PFSK-1 (cell line): ENCODE data around the gene TNPO3.

Source experiments
- FOXP2 ChIP-seq: optimal IDR thresholded peaks from 2 replicates; pipeline ENCODE3; 2011; ENCODE audit warnings: borderline replicate concordance, control low read depth, inconsistent platforms; ENCODE audit not compliant: insufficient read depth; ENCODE audit errors: extremely low read length, extremely low read depth
- POLR2AphosphoS5 ChIP-seq: IDR thresholded peaks from 2 replicates; pipeline ENCODE4 v1.6.1; 2012; ENCODE audit warnings: low read depth, mild to moderate bottlenecking, control low read depth, low read length, moderate library complexity
- SIN3A ChIP-seq: IDR thresholded peaks from 2 replicates; pipeline ENCODE4 v1.6.1; 2012; ENCODE audit warnings: mild to moderate bottlenecking, low read length, moderate library complexity, borderline replicate concordance; ENCODE audit not compliant: insufficient read depth
- TAF1 ChIP-seq: IDR thresholded peaks from 2 replicates; pipeline ENCODE4 v1.6.1; 2012; ENCODE audit warnings: low read length, control low read depth, borderline replicate concordance; ENCODE audit not compliant: insufficient read depth
- TF ChIP-seq, protein P1 (sequence below), 2 experiments: IDR thresholded peaks; 2 replicates each; pipeline versions ENCODE4 v1.6.1 to v1.8.0; 2011 to 2012; ENCODE audit warnings: low read depth in 2 of 2, low read length in 2 of 2, control low read depth in 1 of 2, inconsistent platforms in 1 of 2, mild to moderate bottlenecking in 1 of 2, moderate library complexity in 1 of 2; ENCODE audit not compliant: insufficient read depth in 1 of 2

Gene TNPO3

DNA sequence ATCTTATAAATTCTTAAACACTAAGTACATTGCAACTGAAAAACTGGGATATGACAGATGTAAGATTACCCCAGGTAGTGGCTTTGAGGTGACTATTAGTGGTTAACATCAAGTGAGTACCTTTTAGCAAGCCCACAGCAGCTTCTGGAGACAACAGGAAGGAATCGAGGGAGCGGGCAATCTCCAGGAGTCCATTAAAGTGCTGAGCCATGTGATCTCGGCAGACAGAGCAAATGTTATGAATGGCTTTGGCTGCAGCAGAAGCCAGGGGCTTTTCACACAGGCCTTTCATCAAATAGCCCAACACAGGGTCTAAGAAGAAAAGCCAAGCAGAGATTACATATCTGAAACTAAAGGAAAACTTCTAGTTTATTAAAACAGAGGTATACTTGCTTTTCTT, 68.3 kb downstream of the TNPO3 start:
- TF ChIP-seq, protein P1, sequence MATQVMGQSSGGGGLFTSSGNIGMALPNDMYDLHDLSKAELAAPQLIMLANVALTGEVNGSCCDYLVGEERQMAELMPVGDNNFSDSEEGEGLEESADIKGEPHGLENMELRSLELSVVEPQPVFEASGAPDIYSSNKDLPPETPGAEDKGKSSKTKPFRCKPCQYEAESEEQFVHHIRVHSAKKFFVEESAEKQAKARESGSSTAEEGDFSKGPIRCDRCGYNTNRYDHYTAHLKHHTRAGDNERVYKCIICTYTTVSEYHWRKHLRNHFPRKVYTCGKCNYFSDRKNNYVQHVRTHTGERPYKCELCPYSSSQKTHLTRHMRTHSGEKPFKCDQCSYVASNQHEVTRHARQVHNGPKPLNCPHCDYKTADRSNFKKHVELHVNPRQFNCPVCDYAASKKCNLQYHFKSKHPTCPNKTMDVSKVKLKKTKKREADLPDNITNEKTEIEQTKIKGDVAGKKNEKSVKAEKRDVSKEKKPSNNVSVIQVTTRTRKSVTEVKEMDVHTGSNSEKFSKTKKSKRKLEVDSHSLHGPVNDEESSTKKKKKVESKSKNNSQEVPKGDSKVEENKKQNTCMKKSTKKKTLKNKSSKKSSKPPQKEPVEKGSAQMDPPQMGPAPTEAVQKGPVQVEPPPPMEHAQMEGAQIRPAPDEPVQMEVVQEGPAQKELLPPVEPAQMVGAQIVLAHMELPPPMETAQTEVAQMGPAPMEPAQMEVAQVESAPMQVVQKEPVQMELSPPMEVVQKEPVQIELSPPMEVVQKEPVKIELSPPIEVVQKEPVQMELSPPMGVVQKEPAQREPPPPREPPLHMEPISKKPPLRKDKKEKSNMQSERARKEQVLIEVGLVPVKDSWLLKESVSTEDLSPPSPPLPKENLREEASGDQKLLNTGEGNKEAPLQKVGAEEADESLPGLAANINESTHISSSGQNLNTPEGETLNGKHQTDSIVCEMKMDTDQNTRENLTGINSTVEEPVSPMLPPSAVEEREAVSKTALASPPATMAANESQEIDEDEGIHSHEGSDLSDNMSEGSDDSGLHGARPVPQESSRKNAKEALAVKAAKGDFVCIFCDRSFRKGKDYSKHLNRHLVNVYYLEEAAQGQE (IDR thresholded peaks at IDR 0.05; ENCODE audit: insufficient read depth in 1 of 2, low read depth in 2 of 2, low read length in 2 of 2) = no peak
- TF ChIP-seq POLR2AphosphoS5 = no peak
- TF ChIP-seq FOXP2 = no peak
- no peak for TF ChIP-seq TAF1
- TF ChIP-seq SIN3A = no peak

DNA sequence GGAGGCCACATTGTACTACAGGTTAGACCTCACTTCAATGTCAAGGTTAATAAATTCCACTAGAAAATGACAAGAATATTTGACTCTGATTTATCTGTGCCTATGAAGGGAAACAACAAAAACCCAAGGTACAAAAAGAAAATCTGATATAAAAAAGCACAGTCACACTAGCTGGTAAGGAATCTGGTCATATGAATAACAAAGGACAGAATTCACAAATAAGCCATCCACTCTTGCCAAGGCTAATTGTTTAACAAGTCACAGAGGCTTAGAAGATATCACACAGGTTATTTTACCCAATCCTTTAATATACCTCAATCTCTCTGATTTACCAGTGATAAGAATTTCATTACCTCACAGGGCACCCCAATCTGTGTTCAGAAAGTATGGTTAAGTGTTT, 69.3 kb downstream of the TNPO3 start:
- no peak for TF ChIP-seq TAF1
- TF ChIP-seq POLR2AphosphoS5 = no peak
- TF ChIP-seq SIN3A = no peak
- TF ChIP-seq, protein P1 (IDR thresholded peaks at IDR 0.05; ENCODE audit: insufficient read depth in 1 of 2, low read depth in 2 of 2, low read length in 2 of 2) = no peak
- TF ChIP-seq FOXP2 = no peak

DNA sequence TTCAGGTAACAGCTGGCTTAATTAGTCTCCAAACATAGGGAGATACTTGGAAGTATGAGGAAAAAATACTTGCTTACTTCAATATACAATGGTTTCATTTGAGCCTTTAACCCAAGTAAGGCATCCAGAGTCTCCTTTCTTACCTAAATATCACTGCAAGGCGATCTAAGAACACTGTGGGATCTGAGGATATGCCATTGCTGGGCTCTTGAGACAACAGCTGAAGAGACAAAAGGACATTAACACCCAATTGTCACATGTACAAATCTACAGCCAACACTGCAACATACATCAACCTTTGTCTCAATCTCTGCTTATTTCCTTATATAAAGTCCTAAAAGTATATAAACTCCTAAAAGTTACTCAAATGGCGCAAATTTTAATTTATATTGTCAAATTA, 72.8 kb downstream of the TNPO3 start:
- TF ChIP-seq POLR2AphosphoS5 (no peak), TAF1 (no peak), FOXP2 (no peak), SIN3A (no peak)
- TF ChIP-seq, protein P1 (IDR thresholded peaks at IDR 0.05; ENCODE audit: insufficient read depth in 1 of 2, low read depth in 2 of 2, low read length in 2 of 2) = no peak

DNA sequence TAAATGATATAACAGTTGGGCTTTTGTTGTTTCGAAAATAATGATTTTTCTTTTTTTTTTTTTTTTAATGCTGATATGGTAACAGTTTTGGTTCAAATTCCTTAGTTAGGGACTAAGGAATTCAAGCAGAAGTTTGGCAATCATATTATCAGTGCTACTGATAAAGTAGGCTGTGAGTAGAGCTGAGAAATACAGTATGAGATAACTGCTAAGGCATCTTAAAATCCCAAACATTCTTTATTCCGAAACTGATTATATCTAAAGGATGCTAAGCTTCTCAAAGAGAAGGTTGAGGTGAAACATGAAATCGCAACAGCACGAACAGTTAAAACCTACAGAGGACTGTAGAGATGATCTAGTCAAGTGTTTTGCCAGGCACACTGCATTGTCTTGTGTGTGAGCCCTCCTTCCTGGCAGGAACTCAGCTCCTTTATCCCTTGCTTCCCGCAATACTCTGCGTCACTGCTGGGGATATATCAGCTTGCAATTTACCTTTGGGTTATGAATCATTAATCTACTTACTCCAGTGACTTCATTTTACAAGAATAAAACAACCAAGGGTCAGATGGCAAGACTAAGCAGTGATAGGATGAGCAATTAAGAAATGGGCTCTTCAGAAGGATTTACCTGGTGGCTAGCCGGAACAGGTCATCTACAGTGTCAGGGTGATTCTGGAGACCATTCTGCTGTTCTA, 80.5 kb downstream of the TNPO3 start:
- TF ChIP-seq SIN3A (no peak), POLR2AphosphoS5 (no peak), TAF1 (no peak), FOXP2 (no peak)
- TF ChIP-seq, protein P1 (IDR thresholded peaks at IDR 0.05; ENCODE audit: insufficient read depth in 1 of 2, low read depth in 2 of 2, low read length in 2 of 2) = no peak
